GM23248 (cell line): Measurements from ENCODE around the gene CCDC197.

ENCODE experiments used
- EZH2 ChIP-seq: fragments of 200-600 bp; sonication (generic); IDR thresholded peaks from 2 replicates; pipeline ENCODE4 v1.6.1; 2018; ENCODE audit warnings: antibody characterized with exemption, mild to moderate bottlenecking; ENCODE audit not compliant: insufficient read depth, poor library complexity, severe bottlenecking
- EZH2phosphoT487 ChIP-seq: fragments of 200-600 bp; sonication (generic); IDR thresholded peaks from 2 replicates; pipeline ENCODE4 v1.6.1; 2018; ENCODE audit warnings: antibody characterized with exemption, moderate library complexity, mild to moderate bottlenecking, low read depth; ENCODE audit not compliant: insufficient read depth

- TF ChIP-seq EZH2 (no peak), EZH2phosphoT487 (no peak)
These were observed 39.8 kb upstream of the CCDC197 start for GRCh38 chr14:93957333-93957710.
